Ramos (cell line): ENCODE measurements around the gene NEDD4L.
"Not testable (repeated sequence)": the region's sequence is repeated elsewhere in the genome, so short reads cannot be mapped to it uniquely, and the experiment has no call there.

Source experiments
- in situ Hi-C: fragments of 300-500 bp; cut with MboI; formaldehyde crosslinking; loops from one replicate; pipeline ENCODE4 v1.14.3; 2022; ENCODE audit warnings: low sequenced_read_pairs; ENCODE audit not compliant: unreplicated experiment

The NEDD4L gene

GRCh38 chr18:58168221-58168620 lies 124.2 kb downstream of the NEDD4L start:
- in situ Hi-C loops = no loop called here

GRCh38 chr18:58168993-58169392 lies 125.0 kb downstream of the NEDD4L start:
- in situ Hi-C loops = no loop called here

GRCh38 chr18:58169472-58169871 lies 125.4 kb downstream of the NEDD4L start:
- in situ Hi-C loops = no loop called here

GRCh38 chr18:58170036-58170435 lies 126.0 kb downstream of the NEDD4L start:
- in situ Hi-C loops = not testable (repeated sequence)

- in situ Hi-C loops = no loop called here
These were observed 128.0 kb downstream of the NEDD4L start for GRCh38 chr18:58172031-58172430.

DNA sequence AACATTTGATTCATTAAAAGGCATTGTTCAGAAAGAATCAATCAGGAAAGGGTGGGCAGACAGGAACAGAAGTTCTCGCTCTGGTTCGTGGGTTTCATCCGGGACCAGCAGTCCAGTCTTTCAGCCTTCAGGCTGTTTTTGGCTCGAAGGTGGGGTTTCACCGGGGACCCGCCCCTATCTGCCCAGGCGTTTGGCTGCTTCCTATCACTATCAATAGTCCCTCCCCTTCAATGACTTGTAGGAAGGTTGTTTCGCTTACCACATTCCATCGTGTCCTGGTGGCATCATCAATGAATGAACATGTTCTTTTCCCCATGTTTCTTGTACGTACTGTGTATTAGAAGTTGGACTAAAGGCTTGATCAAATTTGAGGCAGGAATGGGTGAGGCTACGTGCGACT lies 130.3 kb downstream of the NEDD4L start:
- in situ Hi-C loops = no loop called here

DNA sequence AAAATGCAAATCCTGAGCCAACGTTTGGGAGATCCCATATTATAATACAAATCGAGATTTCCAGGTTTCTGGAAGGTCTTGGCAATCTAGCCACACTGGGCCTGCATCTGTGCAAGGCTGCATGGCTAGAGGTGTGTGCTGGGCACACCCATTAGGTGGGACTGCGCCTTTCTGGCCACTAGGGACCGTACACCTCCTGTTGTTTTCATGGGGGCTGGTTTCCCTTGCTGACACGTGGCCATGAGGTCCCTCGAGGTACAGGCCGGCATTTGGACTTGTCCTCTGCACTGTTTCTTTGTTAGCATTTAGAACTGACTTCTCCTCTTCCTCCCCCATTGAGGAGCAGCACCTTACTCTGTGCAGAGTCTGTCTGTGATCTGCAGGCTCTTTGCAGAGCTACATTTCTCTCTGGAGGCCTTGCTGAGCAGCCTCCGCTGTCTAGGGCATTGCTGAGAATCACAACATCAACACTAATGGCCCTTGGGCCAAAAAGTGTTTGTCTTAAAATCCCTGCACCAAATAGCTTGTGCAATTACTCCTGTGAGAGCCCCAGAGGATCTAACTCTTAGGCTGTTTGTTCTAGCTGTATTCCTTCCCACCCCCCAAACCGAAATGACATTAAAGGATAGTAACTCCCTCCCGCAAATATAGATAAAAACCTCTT lies 131.2 kb downstream of the NEDD4L start:
- in situ Hi-C loops = no loop called here

GRCh38 chr18:58175786-58176176 lies 131.8 kb downstream of the NEDD4L start:
- in situ Hi-C loops = no loop called here

GRCh38 chr18:58177004-58177717 lies 133.1 kb downstream of the NEDD4L start:
- in situ Hi-C loops = no loop called here

DNA sequence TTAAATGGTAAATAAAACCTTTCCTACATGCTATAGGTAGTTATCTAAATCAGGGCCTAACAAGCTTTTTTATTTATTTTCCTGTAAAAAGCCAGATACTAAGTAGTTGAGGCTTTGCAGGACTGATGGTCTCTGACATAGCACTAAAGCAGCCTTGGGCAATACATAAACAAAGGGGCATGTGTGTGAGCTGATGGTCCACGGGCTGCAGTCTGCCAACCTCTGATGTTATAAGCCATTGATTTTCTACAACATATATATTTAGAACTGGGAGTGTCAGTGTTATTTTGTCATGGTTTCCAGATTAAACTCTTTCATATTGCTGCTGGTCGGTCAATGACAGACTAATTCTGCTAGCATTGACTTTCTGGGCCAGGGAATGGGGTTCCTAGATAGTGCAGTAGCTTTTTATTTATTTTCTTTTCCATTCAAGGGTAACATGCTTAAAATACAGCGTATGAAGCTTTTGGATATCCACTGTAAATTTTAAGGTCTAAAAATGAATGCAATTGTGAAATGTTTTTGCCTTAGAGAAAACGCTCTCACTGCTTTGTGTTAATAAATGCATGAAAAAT lies 134.0 kb downstream of the NEDD4L start:
- in situ Hi-C loops = no loop called here

DNA sequence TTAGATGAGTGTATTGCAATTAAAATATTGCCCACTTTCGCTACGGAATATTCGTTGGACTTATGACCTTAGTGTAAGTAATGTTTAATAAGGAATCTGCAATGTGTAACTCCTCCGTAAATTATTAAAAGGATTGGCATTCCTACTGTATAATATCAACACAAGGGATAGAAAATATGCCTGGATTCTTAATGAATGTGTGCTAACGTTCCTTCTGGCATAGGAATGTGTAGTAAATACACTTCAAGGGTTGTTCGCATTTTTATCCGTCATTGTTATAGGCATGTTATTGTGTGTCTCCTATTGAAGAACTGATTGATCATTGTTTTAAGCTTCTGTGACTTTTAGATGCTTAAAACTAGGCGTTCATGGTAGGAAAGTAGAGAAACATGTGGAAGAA lies 134.5 kb downstream of the NEDD4L start:
- in situ Hi-C loops = no loop called here

DNA sequence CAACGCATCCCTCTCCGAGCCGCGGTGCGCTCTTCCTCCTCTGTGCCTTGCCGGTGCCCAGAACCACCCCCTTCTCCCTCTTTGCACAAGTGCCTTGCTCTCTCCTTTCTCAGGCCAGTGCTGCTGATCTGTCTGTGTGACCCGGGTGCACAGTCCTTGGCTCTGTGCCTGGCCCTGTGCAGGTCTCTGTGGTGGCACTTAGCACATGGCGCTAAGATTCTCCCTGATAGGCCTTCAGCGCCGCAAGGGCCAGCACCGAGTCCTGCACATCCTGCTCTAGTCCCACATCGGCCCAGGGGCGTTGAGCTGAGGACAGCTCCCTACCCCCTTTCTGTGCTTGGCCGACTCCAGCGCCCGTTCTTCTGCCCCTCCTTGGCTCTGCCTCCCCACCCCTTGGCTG lies 136.1 kb downstream of the NEDD4L start:
- in situ Hi-C loops = no loop called here

DNA sequence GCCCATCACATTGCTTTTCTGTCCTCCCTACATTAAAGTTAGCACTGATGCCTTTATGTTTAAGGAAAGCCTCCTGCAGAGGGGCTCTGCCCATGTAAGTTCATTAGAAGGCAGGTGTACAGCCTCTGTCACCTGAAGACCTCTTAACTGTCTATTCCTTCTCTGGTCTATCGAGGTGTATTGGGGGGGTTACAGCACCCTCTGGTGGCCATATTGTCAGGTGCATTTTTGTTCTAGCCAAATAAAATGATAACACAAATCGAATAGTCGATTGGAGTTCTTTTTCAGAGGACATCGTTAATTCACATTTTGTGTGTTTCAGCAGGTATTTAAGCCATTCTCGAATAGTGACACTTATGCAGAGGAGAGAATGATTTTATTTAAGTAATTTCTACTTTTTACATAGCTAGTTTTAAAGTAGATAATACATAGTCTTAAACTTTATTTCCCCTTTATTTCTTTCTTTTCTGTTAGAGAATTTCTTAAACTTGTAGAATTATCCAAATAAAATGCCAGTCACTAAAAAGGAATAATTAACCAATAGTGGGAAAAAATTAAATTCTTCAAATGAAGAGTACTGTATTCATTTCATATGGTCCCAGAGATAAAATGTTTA lies 136.8 kb downstream of the NEDD4L start:
- in situ Hi-C loops = no loop called here

- in situ Hi-C loops = no loop called here
These were observed 138.0 kb downstream of the NEDD4L start for GRCh38 chr18:58181988-58182387.

DNA sequence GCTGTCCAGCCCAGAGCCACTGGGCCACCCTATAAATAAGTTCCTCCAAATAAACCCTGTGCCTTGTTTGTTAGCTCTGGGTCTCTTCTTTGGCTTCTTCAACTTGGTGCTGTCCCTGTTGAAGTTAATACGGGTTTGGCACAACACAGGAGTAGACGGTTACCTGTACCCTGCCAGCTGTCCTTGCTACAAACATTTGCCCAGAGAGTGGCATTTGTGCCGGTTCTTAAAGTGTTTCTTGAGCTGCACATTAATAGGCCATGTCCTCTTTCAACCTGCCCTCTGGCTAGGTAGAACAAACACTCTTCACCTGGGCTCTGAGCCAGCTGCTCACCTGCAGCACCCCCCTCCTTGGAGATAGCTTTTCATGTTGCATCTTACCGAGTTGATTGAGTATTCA lies 139.2 kb downstream of the NEDD4L start:
- in situ Hi-C loops = no loop called here

GRCh38 chr18:58186258-58186948 lies 142.4 kb downstream of the NEDD4L start:
- in situ Hi-C loops = no loop called here

DNA sequence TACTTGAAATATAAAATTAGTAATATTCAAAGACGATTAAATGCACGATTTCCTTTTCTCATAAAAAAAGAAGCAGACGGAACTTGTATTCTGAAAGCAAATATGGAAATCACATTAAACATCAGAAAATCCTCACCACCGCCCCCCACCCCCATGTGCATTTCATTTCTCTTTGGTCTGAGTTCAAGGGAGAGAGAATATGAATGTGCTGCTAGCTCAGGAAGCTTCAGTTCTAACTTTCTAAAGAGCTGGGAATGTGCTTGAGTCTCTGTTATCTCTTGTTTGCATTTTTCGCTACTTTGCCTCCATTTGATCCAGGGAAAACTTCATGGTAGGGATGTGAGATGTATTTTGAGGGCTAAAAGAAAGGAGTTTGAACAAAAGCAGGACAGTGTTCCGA lies 143.6 kb downstream of the NEDD4L start:
- in situ Hi-C loops = no loop called here

GRCh38 chr18:58188996-58189395 lies 145.0 kb downstream of the NEDD4L start:
- in situ Hi-C loops = no loop called here

DNA sequence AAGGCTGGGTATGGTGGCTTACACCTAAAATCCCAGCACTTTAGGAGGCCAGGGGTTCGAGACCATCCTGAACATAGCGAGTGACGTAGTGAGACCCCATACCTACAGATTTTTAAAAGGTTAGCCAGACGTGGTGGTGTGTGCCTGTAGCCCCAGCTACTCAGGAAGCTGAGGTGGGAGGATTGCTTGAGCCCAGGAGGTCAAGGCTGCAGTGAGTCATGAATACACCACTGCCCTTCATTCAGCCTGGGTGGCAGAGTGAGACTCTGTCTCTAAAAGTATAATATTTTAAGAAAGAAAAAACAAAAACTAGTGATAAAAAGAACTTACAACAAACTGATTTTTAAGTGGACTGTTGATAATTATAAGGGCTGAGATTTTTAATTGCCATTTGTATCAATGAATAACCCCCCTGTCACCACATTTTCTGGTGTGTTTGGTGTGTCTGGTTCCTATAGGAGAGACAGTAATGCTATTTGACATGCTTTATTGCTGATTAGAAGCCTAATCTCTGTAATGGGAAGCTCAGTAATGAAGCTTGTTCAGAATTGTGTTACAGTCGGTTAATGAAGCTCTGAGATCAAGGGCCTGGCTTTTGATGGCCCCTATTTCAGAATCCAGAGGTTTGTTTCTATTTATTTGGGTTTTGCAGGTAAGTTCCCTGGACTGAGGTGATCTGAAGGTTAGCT lies 147.0 kb downstream of the NEDD4L start:
- in situ Hi-C loops = no loop called here

DNA sequence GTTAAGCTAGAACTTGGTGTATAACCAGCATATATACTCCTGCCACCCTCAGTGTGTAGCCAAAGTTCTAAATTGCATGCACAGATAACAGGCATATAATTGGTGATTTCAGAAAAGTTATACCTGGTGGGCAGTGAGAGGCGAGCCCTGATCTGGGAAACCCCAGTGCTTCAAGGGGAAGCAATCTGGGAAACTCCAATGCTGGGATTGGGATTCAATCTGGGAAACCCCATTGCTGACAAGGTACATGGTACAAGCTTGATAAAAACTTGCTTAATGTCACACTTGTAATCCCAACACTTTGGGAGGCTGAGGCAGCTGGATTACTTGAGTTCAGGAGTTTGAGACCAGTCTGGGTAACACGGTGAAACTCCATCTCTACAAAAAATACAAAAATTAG lies 147.6 kb downstream of the NEDD4L start:
- in situ Hi-C loops = no loop called here
